Stimulated activated CD8-positive, alpha-beta memory T cell treated with anti-CD3 and anti-CD28 coated beads, Interleukin-15, amount 100 ng/mL, for 1 hour (primary cell): Measurements from ENCODE around the gene ZBTB43.
A peak's percentile ranks its signal among the peaks of the same experiment; 100 is the strongest.
"Not testable (repeated sequence)": the region's sequence is repeated elsewhere in the genome, so short reads cannot be mapped to it uniquely, and the experiment has no call there.

ENCODE experiments used
- DNase-seq: peaks from one replicate; pipeline ENCODE4 v3.0.0-alpha.2; 2020; ENCODE audit warnings: low read depth

Gene ZBTB43

DNA sequence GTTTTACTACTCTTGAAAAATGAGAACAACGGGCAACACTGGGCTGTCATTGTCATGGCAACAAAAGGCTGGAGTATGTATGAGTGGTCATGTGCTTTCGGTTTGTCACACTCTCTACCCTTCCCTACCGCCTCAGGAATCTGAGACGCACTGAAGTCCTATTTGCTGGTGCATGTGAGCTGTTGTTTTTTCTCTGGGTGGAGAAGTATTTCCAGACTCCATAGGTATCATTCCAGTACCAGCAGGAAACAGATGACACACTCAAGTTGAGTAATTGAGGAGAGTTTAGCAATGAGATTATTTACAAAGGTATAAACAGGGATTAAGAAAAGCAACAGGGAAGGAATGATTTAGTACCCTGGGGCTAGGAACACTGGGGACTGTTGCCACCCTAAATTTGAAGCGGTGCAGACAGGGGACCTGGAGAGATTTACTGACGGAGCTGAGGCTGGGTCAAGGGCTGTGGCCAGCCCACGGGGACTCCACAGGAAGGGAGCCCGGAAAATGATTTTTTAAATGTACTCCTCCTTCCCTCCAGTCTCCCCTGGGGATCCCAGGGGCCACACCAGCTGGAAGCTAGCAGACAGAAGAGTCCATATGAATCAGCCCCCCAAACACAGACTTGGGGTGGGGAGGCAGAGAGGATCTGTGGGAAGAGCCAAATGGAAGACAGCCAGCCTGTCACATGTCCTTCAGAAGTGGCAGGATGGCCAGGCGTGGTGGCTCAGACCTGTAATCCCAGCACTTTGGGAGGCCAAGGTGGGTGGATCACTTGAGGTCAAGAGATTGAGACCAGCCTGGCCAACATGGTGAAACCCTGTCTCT, 13.2 kb upstream of the ZBTB43 start:
- no peak for DNase-seq

- no peak for DNase-seq
Measured at GRCh38 chr9:126793686-126794417, 11.0 kb upstream of the ZBTB43 start.

DNA sequence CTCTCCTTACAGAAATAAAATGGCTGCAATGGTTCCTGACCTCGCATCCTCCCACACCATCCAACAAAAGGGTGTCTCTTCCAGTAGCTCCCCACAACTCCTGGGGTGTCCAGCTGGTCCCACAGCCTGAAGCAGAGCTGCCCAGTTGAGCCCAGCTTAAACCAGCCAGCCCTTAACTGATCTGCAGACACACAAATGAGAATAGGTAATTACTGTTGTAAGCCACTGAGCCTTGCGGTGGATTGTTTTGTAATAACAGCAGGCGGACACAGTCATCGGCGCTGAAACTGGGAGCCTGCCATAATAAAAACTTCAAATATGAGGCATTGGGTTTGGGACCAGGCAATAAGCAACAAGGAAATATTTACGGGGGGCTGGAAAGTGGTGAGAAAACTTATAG, 10.4 kb upstream of the ZBTB43 start:
- no peak for DNase-seq

- DNase-seq = no peak
Measured at GRCh38 chr9:126796758-126797157, 8.1 kb upstream of the ZBTB43 start.

DNA sequence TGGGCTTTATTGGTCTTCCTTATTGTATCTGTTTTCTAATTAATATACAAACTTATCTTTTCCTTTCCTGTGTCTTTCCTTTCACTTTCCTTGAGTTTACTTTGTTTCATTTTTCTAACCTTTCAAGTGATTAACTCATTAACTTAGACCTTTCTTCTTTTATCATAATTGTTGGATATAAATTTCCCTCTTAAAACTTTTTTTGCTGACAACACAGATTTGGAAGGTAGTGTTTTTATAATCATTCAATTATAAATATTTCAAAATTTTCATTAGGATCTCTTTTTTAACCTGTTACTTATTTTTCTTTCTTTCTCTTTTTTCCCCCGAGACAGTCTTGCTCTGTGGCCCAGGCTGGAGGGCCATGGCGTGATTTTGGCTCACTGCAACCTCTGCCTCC, 6.9 kb upstream of the ZBTB43 start:
- no peak for DNase-seq

DNA sequence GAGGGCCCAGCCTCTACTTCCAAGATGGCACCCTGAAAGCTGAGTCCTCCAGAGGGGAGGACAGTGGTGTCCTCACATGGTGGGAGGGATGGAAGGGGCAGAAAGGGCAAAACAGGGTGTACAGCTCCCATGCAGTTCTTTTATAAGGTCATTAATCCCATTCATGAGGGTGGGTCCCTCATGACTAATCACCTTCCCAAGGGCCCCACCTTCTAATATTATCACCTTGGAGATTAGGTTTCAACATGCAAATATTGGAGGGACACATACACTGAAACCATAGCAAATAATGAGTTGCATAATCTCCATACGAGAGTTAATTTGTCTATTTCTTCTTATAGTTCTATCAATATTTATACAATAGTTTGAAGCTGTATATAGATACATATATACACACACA, 5.8 kb upstream of the ZBTB43 start:
- DNase-seq = no peak

- no peak for DNase-seq
Measured at GRCh38 chr9:126802318-126803059, 2.4 kb upstream of the ZBTB43 start.

GRCh38 chr9:126804198-126804695, 593 bp upstream of the ZBTB43 start:
- no peak for DNase-seq

- DNase-seq = peak; percentile 57
Measured at GRCh38 chr9:126805554-126806262, 868 bp downstream of the ZBTB43 start.

DNA sequence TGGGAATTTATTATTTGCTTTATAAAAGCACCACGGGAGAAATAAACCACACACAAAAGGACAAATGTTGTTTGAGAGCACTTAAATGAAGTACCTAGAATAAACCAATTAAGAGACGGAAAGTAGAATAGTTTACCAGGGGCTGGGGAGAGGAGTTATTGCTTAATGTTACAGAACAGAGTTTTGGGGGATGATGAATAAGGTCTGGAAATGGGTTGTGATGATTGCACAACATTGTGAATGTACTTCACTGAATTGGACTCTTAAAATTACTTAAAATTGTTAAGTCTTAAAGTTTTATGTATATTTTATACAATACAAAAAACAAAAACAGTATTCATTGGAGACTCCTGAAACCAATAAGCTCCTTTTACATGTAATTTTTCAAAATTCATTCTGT, 1.5 kb downstream of the ZBTB43 start:
- no peak for DNase-seq

- no peak for DNase-seq
Measured at GRCh38 chr9:126809068-126809467, 4.2 kb downstream of the ZBTB43 start.

- not testable (repeated sequence) for DNase-seq
Measured at GRCh38 chr9:126810221-126810620, 5.4 kb downstream of the ZBTB43 start.

DNA sequence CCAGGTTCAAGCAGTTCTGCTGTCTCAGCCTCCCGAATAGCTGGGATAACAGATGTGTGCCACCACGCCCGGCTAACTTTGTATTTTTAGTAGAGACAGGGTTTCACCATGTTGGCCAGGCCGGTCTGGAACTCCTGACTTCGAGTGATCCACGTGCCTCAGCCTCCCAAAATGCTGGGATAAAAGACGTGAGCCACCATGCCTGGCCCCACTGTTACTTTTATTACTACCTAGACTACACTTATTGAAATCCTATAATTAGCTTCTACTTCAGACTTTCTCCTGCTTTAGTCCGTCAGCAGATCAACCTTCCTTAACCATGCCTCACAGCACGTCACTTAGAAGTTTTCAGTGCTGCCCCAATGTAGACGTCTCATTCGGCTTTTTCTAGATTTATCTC, 8.2 kb downstream of the ZBTB43 start:
- no peak for DNase-seq

DNA sequence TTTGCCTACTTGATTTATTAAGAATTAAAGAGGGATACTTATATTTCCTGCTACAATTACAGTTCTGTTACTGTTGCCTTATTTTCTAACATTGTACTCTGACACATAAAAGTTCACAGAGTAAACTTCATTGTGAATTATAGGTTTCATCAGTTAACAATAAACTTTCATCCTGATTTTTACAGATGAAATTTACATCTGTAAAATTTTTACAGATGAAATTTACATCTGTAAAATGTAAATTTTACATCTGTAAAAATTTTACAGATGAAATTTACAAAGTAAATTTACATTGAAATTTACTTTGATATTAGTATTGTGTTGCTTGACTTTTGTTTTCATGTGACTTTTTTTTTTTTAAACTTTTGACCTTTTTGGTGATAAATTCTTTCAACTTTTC, 9.3 kb downstream of the ZBTB43 start:
- no peak for DNase-seq

DNA sequence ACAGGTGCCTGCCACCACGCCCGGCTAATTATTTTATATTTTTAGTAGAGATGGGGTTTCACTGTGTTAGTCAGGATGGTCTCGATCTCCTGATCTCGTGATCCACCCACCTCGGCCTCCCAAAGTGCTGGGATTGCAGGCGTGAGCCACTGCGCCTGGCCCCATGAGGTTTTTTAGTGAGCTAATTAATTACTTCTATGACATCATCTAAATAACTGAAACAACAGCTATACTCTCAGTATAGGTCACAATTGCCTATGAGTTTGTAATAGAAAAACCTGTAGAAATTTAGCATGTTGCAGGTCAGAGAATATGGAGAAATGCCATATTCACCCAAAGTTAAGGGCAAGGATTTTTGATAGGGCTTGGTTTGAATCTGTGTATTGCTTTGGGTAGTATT, 12.8 kb downstream of the ZBTB43 start:
- DNase-seq = not testable (repeated sequence)

DNA sequence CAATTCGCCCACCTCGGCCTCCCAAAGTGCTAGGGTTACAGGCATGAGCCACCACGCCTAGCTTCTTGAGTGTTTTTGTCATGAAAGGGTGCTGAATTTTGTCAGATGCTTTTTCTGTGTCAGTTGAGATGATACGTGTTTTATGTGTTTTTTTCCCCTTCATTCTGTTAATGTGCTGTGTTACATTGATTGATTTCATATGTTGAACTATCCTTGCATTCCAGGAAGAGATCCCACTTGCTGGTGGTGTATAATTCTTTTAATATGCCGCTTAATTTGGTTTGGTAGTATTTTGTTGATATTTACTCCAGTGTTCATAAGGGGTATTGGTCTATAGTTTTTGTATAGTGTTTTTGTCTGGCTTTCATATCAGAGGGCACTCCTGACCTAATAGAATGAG, 13.6 kb downstream of the ZBTB43 start:
- no peak for DNase-seq

DNA sequence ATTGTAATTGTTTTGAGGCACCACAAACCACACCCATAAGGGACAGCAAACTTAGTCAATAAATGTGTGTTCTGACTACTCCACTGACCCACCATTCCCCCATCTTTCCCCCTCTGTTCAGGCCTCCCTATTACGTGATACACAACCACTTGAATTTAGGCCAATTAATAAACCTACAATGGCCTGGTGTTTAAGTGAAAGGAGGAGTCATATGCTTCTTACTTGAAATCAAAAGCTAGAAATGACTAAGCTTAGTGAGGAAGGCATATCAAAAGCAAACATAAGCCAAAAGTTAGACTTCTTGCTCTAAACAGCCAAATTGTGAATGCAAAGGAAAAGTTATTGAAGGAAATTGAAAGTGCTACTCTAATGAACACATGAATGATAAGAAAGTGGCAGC, 14.6 kb downstream of the ZBTB43 start:
- no peak for DNase-seq

DNA sequence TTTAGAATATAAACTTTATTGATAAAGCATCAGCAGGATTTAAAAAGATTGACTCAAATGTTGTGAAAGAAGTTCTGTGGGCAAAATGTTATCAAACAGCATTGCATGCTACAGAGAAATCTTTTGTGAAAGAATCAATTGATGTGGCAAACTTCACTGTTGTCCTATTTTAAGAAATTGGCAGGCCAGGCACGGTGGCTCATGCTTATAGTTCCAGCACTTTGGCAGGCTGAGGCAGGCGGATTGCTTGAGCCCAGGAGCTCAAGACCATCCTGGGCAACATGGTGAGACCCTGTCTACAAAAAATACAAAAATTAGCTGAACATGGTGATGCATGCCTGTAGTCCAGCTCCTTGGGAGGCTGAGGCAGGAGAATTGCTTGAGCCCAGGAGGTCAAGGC, 17.4 kb downstream of the ZBTB43 start:
- no peak for DNase-seq

GRCh38 chr9:126822873-126823272, 18.0 kb downstream of the ZBTB43 start:
- DNase-seq = no peak

GRCh38 chr9:126824052-126824451, 19.2 kb downstream of the ZBTB43 start:
- DNase-seq = not testable (repeated sequence)

- DNase-seq = no peak
Measured at GRCh38 chr9:126827227-126827626, 22.4 kb downstream of the ZBTB43 start.

- DNase-seq = no peak
Measured at GRCh38 chr9:126829035-126829434, 24.2 kb downstream of the ZBTB43 start.
